ENCODE measurements around the gene IFNGR1.
"Not testable (repeated sequence)": the region's sequence is repeated elsewhere in the genome, so short reads cannot be mapped to it uniquely, and the experiment has no call there.

The IFNGR1 gene

DNA sequence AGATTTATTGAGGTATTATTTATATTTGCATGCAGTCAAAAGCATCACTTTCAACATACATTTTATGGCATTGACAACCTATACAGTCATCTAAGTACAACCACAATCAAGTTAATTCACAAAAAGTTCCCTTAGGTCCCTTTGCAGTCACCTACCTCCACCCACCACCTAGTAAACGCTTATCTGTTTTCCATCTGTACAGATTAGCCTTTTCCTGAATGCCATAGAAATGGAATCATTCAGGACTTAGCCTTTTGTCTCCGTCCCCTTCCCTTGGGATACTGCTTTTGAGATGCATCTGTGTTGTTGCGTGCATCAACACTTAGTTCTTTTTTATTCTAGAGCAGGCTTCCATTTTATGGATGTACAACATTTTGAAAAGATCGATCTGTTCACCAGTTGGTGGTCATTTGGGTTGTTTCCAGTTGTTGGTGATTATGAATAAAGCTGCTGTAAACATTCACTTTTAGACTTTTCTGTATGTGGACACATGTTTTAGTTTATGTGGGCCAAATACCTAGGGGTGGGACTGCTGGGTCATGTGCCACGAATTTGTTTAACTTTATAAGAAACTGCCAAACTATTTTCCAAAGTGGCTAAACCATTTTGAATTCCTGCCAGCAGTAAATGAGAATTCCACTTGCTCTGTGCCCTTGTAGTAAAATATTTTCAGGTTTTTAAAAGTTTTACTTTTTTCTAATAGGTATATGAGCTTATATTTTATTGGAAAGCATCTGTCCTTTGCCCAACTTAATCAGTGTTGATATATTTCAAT, 17.6 kb upstream of the IFNGR1 start:
- no peak for DNase-seq (ENCODE audit: low spot score)

- no peak for DNase-seq (ENCODE audit: low spot score)
Measured at GRCh38 chr6:137235686-137236085, 16.5 kb upstream of the IFNGR1 start.

- peak; percentile 64 for DNase-seq (ENCODE audit: low spot score)
Measured at GRCh38 chr6:137233911-137234863, 15.0 kb upstream of the IFNGR1 start.

GRCh38 chr6:137231895-137232294, 12.7 kb upstream of the IFNGR1 start:
- DNase-seq (ENCODE audit: low spot score) = no peak

DNA sequence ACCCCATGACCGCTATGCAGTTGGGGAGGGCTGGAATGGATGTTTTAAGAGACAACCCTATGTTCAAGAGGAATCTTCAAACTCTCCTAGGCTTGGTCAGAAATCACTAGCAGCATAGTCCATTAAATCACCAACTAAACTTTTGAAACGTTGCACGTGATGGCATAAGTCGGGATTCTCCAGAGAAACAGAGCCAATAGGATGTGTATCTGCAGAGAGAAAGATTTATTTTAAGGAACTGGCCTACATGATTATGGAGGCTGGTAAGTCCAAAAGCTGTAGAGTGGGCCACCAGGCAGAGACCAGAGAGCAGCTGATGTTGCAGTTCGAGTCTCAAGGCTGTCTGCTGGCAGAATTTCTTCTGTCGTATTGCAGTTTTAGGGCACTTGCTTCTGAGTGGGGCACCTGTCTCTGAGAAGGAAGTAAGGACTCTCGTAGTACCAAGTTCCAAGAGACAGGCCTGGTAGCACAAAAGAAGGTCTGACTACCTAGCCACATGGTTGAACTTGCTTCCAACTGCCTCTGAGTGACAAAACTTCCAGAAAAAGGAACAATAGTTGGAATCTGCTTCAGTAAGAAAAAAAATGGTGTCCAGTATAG, 11.9 kb upstream of the IFNGR1 start:
- DNase-seq (ENCODE audit: low spot score) = no peak

GRCh38 chr6:137230547-137230946, 11.4 kb upstream of the IFNGR1 start:
- DNase-seq (ENCODE audit: low spot score) = no peak

DNA sequence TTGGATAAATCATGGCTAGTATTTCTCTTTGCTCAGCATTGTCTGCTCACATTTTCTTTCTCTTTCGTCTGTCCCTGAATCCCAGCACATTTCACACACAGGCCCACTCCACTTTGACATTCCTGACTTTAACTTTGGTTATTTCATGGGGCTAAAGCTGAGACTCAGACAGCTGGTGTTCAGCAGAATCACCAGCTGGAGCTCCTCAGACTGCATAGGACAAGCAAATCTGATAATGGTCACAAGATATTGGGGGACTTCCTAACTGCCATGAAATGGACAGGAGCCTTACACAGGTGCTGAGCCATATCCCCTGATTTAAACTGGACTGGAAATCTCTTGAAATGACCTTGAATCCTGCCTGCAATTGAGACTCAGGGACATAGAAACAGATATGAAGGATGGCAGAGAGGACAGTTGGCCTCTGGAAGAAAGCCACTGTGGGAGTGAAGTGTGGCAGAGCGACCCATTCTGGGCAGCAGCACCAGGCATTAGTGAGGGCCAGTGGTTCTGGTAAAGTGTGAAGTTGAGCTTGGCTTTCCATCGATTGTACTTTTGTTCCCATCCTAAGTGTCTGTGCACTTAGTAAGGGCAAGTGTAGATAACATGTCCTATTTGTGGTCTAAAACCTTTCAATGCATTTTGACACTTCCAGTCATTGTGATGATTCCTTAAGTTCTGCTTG, 10.0 kb upstream of the IFNGR1 start:
- DNase-seq (ENCODE audit: low spot score) = no peak

DNA sequence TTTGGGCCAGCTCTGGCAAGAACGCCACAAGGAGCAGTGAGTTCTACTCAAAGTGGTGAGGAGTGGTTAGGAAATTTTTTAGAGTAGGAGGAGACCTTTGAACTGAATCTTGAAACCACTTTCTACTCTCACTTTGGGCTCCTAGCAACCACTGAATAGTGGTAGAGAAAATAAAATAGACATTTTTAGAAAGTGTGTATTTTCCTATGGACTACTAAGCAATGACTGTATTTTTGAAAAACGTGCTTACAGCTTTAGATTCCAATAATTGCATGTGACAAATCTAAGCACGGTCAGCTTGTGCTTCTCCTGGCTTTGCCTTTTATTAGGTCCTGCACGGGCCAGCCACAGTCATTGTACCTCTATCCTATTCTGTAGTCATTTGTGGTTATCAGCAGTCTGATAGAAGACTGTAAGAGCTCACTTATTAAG, 8.7 kb upstream of the IFNGR1 start:
- DNase-seq (ENCODE audit: low spot score) = no peak

DNA sequence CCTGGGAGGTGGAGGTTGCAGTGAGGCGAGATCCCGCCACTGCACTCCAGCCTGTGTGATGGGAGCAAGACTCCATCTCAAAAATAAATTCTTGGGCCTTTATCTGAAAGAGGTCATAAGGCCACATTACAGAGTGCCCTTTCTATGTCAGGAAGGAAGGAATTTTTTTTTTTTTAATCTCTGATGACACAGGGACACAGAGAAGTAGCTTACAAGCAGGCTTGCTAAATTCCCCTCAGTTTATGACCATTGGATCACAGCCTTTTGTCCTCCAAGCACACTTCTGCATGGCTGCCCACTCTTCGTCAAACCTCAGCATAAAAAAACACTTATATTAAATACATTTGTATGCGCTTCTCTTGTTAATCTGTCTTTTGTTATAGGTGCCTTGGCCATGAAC, 7.5 kb upstream of the IFNGR1 start:
- no peak for DNase-seq (ENCODE audit: low spot score)

DNA sequence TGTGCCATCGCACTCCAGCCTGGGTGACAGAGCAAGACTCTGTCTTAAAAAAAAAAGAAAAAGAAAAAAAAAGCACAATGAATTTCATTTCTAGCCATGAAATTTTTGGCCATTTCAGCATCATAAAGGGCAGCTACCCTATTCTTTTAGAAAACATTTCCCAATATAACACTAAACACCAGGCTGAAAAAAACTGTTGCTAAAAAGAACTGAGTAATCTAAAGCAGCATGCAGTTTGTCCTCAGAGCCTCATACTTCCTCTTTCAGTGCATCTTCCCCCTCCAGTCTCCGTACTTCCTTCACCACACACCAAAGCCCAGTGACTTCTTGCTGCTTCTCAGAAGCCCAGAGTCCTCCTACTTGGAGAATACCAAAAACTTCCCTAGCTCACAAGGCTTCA, 5.6 kb upstream of the IFNGR1 start:
- DNase-seq (ENCODE audit: low spot score) = no peak

DNA sequence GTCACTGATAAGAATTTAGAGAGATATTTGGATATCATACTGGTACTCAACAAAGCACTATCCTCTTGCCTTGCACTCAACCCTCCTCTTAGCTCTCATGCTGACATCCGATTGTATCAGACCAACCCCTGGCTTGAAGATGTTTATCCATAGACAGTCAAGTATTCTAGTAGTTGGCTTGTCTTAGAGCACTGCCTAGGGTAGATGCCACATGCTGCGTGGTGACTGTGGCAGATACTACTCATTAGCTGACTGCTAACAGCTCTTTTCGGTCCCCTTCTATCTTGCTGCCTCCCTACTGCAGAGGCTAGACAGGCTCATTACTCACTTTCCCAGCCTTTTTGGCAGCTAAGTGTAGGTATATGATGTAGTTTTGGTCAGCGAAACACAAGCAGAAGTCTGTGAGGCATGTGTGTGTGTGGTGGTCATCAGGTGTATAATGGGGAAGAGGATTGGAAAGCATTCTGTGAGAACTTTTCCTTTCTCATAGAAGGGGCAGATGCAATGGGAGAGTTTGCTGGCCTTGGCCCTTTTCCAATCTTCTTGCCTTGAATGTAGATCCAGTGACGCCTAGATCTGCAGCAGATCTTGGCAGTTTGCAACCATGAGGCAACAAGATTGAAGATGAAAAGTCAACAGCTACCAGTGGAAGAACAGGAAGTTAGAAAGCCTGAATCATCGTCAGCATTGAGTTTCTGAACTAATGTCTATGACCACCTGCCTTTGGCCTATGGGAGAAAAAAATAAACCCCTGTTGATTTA, 4.4 kb upstream of the IFNGR1 start:
- no peak for DNase-seq (ENCODE audit: low spot score)

- DNase-seq (ENCODE audit: low spot score) = no peak
Measured at GRCh38 chr6:137222381-137222780, 3.2 kb upstream of the IFNGR1 start.

- DNase-seq (ENCODE audit: low spot score) = no peak
Measured at GRCh38 chr6:137219664-137220252, 573 bp upstream of the IFNGR1 start.

DNA sequence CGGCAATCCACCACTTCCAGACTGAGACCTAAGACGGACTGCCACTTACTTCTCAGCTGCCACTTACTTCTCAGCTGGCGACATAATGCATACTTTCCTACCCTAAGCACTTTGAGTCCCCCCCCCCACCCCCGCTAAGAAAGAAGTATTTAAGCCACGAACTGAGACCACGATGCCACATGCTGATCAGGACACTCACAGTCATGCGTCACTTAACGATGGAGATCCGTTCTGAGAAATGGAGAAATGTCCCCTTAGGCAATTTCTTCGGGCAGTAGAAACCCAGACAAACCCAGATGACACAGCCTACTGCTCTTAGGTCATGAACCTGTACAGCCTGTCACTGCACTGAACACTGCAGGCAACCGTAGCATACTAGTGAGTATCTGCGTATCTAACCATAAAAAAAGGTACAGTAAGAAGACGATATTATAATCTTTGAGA, 690 bp downstream of the IFNGR1 start:
- peak; percentile 64 for DNase-seq (ENCODE audit: low spot score)

DNA sequence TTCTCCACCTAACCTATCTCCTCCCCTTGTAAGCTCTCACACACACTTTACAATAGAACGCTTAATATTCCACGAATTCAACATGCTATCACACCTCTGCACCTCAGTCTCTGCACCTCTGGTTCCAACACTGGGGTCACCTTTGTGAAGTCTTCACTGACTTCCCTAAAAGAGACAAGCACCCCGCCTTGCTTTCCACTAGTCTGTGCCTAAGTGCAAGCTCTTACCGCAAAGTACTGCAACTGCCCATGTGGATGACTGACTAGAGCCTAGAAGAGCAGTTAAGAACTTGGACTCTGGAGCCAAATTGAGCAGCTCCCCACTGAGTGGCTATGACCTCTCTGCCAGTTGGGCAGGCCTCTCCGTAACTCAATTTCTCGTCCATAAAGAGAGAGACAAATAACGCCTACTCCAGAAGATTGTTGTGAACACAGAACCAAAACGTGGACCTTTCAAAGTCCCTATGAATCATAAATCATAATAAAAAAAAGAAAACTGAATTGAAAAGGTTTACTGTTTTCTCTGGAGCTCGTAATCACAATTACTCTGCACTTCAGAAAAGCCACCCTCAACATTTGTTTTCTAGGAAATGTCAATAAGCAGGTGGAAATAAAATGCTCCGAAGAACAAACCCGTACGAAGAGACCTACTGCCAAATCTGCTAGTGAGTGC, 1.2 kb downstream of the IFNGR1 start:
- DNase-seq (ENCODE audit: low spot score) = peak; percentile 42

DNA sequence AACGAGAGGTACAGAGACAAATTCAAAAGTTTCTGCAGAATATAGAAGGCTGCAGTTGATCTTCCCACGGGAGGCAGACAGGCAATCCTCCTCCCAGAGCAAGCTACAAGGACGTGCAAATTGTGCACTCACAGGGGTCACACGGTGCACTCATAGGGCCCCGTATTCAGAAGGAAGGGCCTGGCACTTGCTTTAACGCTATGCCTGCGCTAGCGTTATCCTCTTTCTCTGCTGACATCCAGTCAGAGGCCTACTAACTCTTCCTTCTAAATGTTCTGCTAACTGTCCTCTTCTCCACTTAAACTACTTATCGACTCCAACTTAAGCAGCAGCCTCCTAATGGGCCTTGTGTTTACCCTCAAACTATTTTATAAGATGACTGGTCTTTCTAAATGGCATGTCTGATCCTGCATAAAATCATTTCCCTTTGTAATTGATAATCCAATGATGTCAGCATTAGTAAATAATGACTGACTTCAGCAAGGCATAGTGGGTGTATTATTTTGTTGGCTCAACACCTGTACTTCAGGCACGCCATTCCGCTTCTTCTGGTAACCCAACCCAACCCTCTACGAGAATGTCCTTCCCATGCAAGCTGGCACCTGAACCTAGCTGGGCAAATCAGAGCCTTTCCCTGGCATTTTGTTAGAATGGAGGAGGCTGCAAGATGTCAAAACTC, 2.2 kb downstream of the IFNGR1 start:
- no peak for DNase-seq (ENCODE audit: low spot score)

DNA sequence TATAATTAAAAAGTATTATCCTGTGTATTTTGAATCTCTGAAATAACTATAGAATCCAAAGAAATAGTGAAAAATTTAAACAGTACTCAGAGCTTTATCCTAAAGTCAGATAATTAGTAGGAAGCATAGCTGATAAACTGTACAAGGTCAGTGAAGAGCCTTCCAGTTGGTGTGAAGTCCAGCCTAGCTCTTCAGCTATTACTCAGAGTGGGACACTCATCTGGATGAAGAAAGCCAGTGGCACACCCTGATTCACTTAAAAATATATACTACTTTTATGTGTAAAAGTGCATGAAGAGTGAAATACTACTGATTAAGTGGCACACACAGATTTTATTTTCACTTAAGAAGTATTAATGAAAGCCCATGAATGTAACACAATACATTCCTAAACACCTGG, 3.1 kb downstream of the IFNGR1 start:
- DNase-seq (ENCODE audit: low spot score) = peak; percentile 30

DNA sequence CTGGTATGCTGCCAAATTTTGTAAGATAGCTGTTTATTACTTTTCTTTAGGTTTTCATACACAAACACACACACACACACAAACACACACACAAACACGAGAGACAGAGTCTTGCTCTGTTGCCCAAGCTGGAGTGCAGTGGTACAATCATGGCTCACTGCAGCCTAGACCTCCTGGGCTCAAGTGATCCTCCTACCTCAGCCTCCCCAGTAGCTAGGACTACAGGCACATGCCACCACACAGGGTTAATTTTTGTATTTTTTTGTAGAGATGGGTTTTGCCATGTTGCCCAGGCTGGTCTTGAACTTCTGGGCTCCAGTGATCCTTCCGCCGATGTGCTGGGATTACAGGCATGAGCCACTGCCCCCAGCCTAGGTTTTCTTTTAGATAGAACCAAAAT, 3.6 kb downstream of the IFNGR1 start:
- not testable (repeated sequence) for DNase-seq (ENCODE audit: low spot score)

GRCh38 chr6:137214931-137215330, 4.3 kb downstream of the IFNGR1 start:
- DNase-seq (ENCODE audit: low spot score) = no peak

DNA sequence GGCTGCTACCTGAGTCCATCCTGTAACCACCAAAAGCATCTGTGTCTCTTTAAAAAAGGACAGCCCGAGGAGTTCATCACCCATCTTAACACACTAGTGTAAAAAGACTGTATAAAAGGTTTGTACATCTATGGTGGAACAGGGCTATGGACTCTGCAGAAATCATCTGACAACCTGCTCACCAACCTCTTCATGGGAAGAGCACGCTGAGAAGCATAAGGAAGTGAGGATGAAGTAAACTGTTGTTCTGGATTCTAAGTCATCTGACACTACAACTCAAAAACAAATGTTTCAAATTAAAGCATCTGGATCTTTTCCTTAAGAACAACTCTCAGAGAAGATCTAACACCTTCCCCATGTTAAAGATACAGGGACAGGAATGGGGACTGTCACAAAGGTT, 5.4 kb downstream of the IFNGR1 start:
- DNase-seq (ENCODE audit: low spot score) = no peak

Measured in AG20443 (cell line).